Testis (tissue), 2 donors: ENCODE results near the gene NYAP2.

Source experiments
- CTCF ChIP-seq, 3 experiments: fragments of 450-650 bp in 2 of 3; fragments of 200-600 bp in 1 of 3; sonication (generic) in 1 of 3; IDR thresholded peaks; one replicate each; pipeline ENCODE4 v1.5.1; 2016 to 2019; ENCODE audit warnings: antibody characterized with exemption in 3 of 3, mild to moderate bottlenecking in 2 of 3, moderate library complexity in 1 of 3
- POLR2A ChIP-seq: fragments of 450-650 bp; IDR thresholded peaks from one replicate; pipeline ENCODE4 v1.6.1; 2017; ENCODE audit warnings: antibody characterized with exemption, mild to moderate bottlenecking, moderate library complexity

GRCh38 chr2:225668606-225669266 lies 269.2 kb downstream of the NYAP2 start:
- peak; percentile 57 to 79 (median 73) for TF ChIP-seq CTCF (IDR thresholded peaks at IDR 0.05)
- no peak for TF ChIP-seq POLR2A
